ENCODE results near the gene SLC6A1.

GRCh38 chr3:11076711-11077110 lies 84.2 kb downstream of the SLC6A1 start:
- TF ChIP-seq CTCF (IDR thresholded peaks at IDR 0.05) (no peak), POLR2A (IDR thresholded peaks at IDR 0.05) (no peak)
